Muscle layer of colon (tissue), 2 donors: ENCODE results near the gene HRH3.

ENCODE experiments used
- H3K27ac ChIP-seq: one replicate; pipeline ENCODE4 v1.7.0; 2013; ENCODE audit warnings: low read depth, mild to moderate bottlenecking, low read length, moderate library complexity
- H3K27me3 ChIP-seq, 2 donors: one replicate each; pipeline ENCODE4 v1.7.0; 2013; ENCODE audit warnings: low read length in 2 of 2, mild to moderate bottlenecking in 2 of 2; ENCODE audit not compliant: insufficient read depth in 2 of 2, control insufficient read depth in 1 of 2
- H3K36me3 ChIP-seq: one replicate; pipeline ENCODE4 v1.7.0; 2013; ENCODE audit warnings: mild to moderate bottlenecking, low read length; ENCODE audit not compliant: insufficient read depth
- H3K4me1 ChIP-seq: one replicate; pipeline ENCODE4 v1.7.0; 2013; ENCODE audit warnings: mild to moderate bottlenecking, low read length; ENCODE audit not compliant: insufficient read depth
- H3K4me3 ChIP-seq, 2 donors: one replicate each; pipeline ENCODE4 v1.7.0; 2013; ENCODE audit warnings: low read length in 2 of 2, low read depth in 1 of 2, mild to moderate bottlenecking in 1 of 2, moderate library complexity in 1 of 2
- H3K9ac ChIP-seq: one replicate; pipeline ENCODE4 v1.7.0; 2013; ENCODE audit warnings: low read length
- H3K9me3 ChIP-seq: one replicate; pipeline ENCODE4 v1.7.0; 2013; ENCODE audit warnings: mild to moderate bottlenecking, low read length
- donor health status: abdominal sarcoma.
- donor health status: Adenocarcinoma of cecum.

HRH3 gene

DNA sequence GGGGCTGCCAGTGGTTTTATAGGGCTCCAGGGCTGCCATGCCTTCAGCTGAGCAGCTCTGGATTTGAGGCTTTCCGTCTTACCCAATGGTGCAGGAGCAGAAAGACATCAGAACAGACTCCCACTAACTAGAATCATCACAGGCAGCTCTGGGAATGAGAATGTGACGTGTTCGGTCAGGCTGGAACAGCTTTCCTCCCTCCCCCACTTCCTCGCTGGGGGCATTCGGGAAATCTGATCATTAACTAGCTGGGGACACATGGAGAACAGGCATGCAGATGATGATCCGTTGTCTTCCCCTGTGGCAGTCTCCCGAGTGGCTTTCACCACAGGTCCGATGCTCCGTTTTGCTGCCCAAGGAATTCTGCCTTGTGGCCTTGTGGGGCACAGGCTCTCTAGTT is 42.8 kb downstream of the HRH3 start:
- H3K4me3 ChIP-seq: no peak overlapping the region
- no peak overlapping the region for H3K9ac ChIP-seq
- H3K9me3 ChIP-seq: no peaks in the 10 kb centered on the region
- H3K4me1 ChIP-seq: peaks cover 5% of the 10 kb centered on the region
- H3K36me3 ChIP-seq: peaks cover 6% of the 10 kb centered on the region
- H3K27ac ChIP-seq: no peak overlapping the region
- H3K27me3 ChIP-seq: no peaks in the 10 kb centered on the region

DNA sequence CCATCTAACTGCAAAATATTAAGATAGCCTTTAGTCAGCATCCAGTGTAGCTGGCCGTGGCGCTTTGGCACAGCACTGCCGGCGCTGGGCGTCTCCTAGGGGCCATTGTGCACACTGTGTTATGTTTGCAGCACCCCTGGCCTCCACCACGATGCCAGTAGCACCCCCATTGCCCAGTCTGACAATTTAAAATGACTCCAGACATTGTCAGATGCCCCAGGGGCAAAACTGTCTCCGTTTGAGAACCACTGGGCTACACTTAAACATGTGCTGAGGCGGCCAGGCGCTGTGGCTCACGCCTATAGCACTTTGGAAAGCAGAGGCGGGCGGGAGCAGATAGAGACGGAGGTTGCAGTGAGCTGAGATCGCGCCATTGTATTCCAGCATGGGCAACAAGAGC is 43.2 kb downstream of the HRH3 start:
- Histone ChIP-seq H3K9ac (no peak overlapping the region), H3K36me3 (peaks cover 6% of the 10 kb centered on the region), H3K27me3 (no peaks in the 10 kb centered on the region), H3K9me3 (no peaks in the 10 kb centered on the region), H3K27ac (no peak overlapping the region), H3K4me3 (no peak overlapping the region), H3K4me1 (peaks cover under 1% of the 10 kb centered on the region)

DNA sequence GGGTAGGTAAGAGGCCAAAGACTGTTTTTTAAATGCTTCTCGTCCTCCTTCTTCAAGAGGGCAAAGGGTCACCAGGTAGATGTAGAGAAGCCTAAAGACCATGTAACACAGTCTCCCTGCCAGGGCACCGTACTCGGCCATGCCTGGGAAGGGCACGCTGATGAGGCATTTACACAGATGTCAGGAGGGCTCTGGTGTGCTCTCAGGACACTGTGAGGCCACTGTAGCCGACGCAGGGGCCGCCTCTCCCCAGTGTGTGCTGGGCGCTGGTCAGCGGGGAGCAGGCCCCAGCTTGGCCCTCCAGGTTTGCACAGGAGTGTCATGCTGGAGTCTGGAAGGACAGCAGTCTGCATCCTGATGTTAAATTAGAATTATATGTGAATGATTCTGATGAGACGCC is 44.4 kb downstream of the HRH3 start:
- Histone ChIP-seq H3K4me3 (no peak overlapping the region), H3K9ac (no peak overlapping the region), H3K27me3 (no peaks in the 10 kb centered on the region), H3K36me3 (peaks cover 6% of the 10 kb centered on the region), H3K9me3 (no peaks in the 10 kb centered on the region), H3K27ac (no peak overlapping the region), H3K4me1 (no peaks in the 10 kb centered on the region)

GRCh38 chr20:62174870-62175624 is 45.0 kb downstream of the HRH3 start:
- Histone ChIP-seq H3K27ac (no peak overlapping the region), H3K4me1 (no peaks in the 10 kb centered on the region)

GRCh38 chr20:62174021-62174804 is 45.9 kb downstream of the HRH3 start:
- H3K4me1 ChIP-seq: no peaks in the 10 kb centered on the region
- H3K36me3 ChIP-seq: peaks cover 6% of the 10 kb centered on the region
- H3K4me3 ChIP-seq: no peak overlapping the region
- no peaks in the 10 kb centered on the region for H3K27me3 ChIP-seq
- H3K9ac ChIP-seq: no peak overlapping the region
- no peaks in the 10 kb centered on the region for H3K9me3 ChIP-seq
- no peak overlapping the region for H3K27ac ChIP-seq

More at GRCh38 chr20:62174870-62175624, 45.0 kb downstream of the HRH3 start:
- Histone ChIP-seq H3K36me3 (peaks cover 6% of the 10 kb centered on the region), H3K9ac (no peak overlapping the region), H3K9me3 (no peaks in the 10 kb centered on the region), H3K27me3 (no peaks in the 10 kb centered on the region), H3K4me3 (no peak overlapping the region)

DNA sequence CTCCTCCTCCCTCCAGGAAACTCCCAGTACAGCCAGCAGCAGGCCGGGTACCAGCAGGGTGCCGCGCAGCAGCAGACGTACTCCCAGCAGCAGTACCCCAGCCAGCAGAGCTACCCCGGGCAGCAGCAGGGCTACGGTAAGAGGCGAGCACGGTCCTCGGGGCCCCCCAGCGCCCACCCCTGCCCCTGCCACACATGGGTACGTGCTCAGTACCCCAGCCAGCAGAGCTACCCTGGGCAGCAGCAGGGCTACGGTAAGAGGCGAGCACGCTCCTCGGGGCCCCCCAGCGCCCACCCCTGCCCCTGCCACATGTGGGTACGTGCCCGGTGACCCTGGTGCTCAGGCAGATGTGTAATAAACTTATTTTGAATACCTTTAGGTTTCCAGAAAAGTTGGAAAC is 47.4 kb downstream of the HRH3 start:
- Histone ChIP-seq H3K36me3 (peaks cover 10% of the 10 kb centered on the region), H3K4me3 (no peak overlapping the region), H3K9ac (no peak overlapping the region), H3K27me3 (no peaks in the 10 kb centered on the region), H3K4me1 (no peaks in the 10 kb centered on the region), H3K27ac (no peak overlapping the region), H3K9me3 (no peaks in the 10 kb centered on the region)

DNA sequence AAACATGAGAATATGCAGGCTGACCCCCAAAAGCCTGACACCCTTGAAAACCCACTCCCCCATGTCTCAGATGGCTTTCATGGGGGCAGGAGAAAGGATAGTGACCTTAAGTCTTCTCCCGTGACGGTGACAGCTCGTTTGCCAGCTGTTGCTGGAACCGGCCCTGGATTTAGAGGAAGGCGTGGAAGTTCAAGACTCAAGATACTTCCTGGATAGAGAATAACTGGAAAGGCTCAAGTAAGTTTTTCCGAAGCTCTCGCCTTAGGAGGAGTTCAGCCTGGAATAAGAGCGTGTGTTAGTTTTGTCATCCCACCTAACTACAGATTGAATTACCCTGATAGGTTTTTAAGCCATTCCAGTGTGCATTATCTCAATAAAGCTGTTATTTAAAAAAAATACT is 48.8 kb downstream of the HRH3 start:
- peaks cover 12% of the 10 kb centered on the region for H3K36me3 ChIP-seq
- no peaks in the 10 kb centered on the region for H3K4me1 ChIP-seq
- no peak overlapping the region for H3K27ac ChIP-seq
- H3K4me3 ChIP-seq: no peak overlapping the region
- no peaks in the 10 kb centered on the region for H3K9me3 ChIP-seq
- no peak overlapping the region for H3K9ac ChIP-seq
- H3K27me3 ChIP-seq: no peaks in the 10 kb centered on the region

GRCh38 chr20:62170536-62170935 is 49.5 kb downstream of the HRH3 start:
- Histone ChIP-seq H3K9me3 (no peaks in the 10 kb centered on the region), H3K27ac (no peak overlapping the region), H3K4me3 (no peak overlapping the region), H3K4me1 (no peaks in the 10 kb centered on the region), H3K36me3 (peaks cover 18% of the 10 kb centered on the region), H3K27me3 (no peaks in the 10 kb centered on the region), H3K9ac (no peak overlapping the region)

- Histone ChIP-seq H3K9me3 (no peaks in the 10 kb centered on the region), H3K4me3 (no peak overlapping the region), H3K36me3 (peaks cover 28% of the 10 kb centered on the region), H3K9ac (no peak overlapping the region), H3K27me3 (no peaks in the 10 kb centered on the region), H3K27ac (no peak overlapping the region), H3K4me1 (no peaks in the 10 kb centered on the region)
Observed at GRCh38 chr20:62168890-62169435, 51.1 kb downstream of the HRH3 start.

GRCh38 chr20:62168061-62168460 is 52.0 kb downstream of the HRH3 start:
- H3K4me1 ChIP-seq: no peaks in the 10 kb centered on the region
- no peak overlapping the region for H3K9ac ChIP-seq
- no peaks in the 10 kb centered on the region for H3K27me3 ChIP-seq
- H3K4me3 ChIP-seq: no peak overlapping the region
- peaks cover 35% of the 10 kb centered on the region for H3K36me3 ChIP-seq
- no peaks in the 10 kb centered on the region for H3K9me3 ChIP-seq
- H3K27ac ChIP-seq: no peak overlapping the region

GRCh38 chr20:62167474-62167873 is 52.6 kb downstream of the HRH3 start:
- Histone ChIP-seq H3K27me3 (no peaks in the 10 kb centered on the region), H3K27ac (no peak overlapping the region), H3K9ac (no peak overlapping the region), H3K9me3 (no peaks in the 10 kb centered on the region), H3K36me3 (peaks cover 35% of the 10 kb centered on the region), H3K4me1 (no peaks in the 10 kb centered on the region), H3K4me3 (no peak overlapping the region)
